ENCODE measurements around the gene LRRC46.

Gene LRRC46

GRCh38 chr17:47831003-47831933 is at the start of gene LRRC46, which contains the start of gene MRPL10:
LRRC46 (plus strand) TSS chr17:47831670; CDS start chr17:47831990, 320 bp downstream.
MRPL10 (minus strand) TSS chr17:47831541; CDS start chr17:47831511, 30 bp downstream.
- DNase-seq: peak; percentile 94

- DNase-seq: no peak
Observed at GRCh38 chr17:47785538-47786123, 45.8 kb upstream of the LRRC46 start.

- peak; percentile 61 for DNase-seq
Observed at GRCh38 chr17:47789611-47790561, 41.6 kb upstream of the LRRC46 start.

GRCh38 chr17:47791025-47791424 is 40.4 kb upstream of the LRRC46 start:
- no peak for DNase-seq

GRCh38 chr17:47792457-47792856 is 39.0 kb upstream of the LRRC46 start:
- DNase-seq: no peak

GRCh38 chr17:47792979-47793378 is 38.5 kb upstream of the LRRC46 start:
- no peak for DNase-seq

- no peak for DNase-seq
Observed at GRCh38 chr17:47797797-47798196, 33.7 kb upstream of the LRRC46 start.

GRCh38 chr17:47800686-47801085 is 30.8 kb upstream of the LRRC46 start:
- DNase-seq: no peak

GRCh38 chr17:47801176-47801765 is 30.2 kb upstream of the LRRC46 start:
- DNase-seq: no peak

- DNase-seq: no peak
Observed at GRCh38 chr17:47801906-47802305, 29.6 kb upstream of the LRRC46 start.

GRCh38 chr17:47802341-47803022 is 29.0 kb upstream of the LRRC46 start:
- DNase-seq: peak; percentile 71

GRCh38 chr17:47803201-47803600 is 28.3 kb upstream of the LRRC46 start:
- DNase-seq: no peak

GRCh38 chr17:47803751-47804150 is 27.7 kb upstream of the LRRC46 start:
- no peak for DNase-seq

GRCh38 chr17:47804461-47804860 is 27.0 kb upstream of the LRRC46 start:
- no peak for DNase-seq

GRCh38 chr17:47806026-47806912 is 25.2 kb upstream of the LRRC46 start:
- DNase-seq: no peak

GRCh38 chr17:47806913-47807255 is 24.6 kb upstream of the LRRC46 start:
- DNase-seq: no peak

- no peak for DNase-seq
Observed at GRCh38 chr17:47807421-47807820, 24.0 kb upstream of the LRRC46 start.

- no peak for DNase-seq
Observed at GRCh38 chr17:47808036-47808829, 23.2 kb upstream of the LRRC46 start.

- DNase-seq: no peak
Observed at GRCh38 chr17:47808830-47809480, 22.5 kb upstream of the LRRC46 start.
